ENCODE measurements around the gene VIPR2.

Gene VIPR2

DNA sequence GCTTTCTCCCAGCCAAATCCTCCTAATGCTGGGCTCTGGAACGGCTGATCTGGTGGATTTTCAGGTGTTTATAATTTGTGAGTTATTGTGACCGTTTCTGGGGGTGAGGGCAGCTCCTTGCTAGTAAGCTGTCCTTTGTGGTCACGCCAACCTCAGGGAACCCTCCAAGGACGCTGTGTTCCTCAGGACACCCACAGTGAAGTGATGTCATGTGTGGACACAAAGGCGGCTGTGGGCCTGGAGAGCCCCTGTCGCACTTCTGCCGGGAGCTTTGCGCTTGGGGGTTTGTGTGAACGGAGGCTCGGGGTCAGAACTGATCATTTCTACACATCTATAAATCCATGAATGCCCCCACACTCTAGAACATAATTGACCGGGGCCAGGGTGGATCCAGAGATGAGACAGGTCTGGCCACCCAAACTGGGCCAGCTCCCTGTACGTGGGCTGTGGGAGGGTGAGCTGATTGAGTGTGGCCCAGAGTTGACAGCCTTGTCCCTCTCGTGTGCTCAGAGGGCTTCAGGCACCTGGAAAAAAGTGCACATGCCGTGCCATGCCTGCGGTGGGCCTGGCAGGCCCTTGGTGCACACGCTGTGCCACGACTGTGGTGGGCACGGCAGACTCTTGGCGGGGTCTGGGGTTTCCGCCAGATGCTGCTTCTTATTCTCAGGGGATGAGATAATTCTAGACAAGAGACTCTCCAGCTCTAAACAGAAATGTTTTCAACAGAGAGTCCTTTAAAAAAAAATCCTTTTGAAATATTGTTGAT is 130.2 kb downstream of the VIPR2 start:
- no peak for DNase-seq (ENCODE audit: extremely low read depth, low read depth)
- no peak overlapping the region for H3K4me3 ChIP-seq (replicated peaks; ENCODE audit: low read depth, low read length)
- TF ChIP-seq, protein P1, sequence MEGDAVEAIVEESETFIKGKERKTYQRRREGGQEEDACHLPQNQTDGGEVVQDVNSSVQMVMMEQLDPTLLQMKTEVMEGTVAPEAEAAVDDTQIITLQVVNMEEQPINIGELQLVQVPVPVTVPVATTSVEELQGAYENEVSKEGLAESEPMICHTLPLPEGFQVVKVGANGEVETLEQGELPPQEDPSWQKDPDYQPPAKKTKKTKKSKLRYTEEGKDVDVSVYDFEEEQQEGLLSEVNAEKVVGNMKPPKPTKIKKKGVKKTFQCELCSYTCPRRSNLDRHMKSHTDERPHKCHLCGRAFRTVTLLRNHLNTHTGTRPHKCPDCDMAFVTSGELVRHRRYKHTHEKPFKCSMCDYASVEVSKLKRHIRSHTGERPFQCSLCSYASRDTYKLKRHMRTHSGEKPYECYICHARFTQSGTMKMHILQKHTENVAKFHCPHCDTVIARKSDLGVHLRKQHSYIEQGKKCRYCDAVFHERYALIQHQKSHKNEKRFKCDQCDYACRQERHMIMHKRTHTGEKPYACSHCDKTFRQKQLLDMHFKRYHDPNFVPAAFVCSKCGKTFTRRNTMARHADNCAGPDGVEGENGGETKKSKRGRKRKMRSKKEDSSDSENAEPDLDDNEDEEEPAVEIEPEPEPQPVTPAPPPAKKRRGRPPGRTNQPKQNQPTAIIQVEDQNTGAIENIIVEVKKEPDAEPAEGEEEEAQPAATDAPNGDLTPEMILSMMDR (IDR thresholded peaks at IDR 0.05; ENCODE audit: low read depth, low read length, missing control alignments) = no peak

DNA sequence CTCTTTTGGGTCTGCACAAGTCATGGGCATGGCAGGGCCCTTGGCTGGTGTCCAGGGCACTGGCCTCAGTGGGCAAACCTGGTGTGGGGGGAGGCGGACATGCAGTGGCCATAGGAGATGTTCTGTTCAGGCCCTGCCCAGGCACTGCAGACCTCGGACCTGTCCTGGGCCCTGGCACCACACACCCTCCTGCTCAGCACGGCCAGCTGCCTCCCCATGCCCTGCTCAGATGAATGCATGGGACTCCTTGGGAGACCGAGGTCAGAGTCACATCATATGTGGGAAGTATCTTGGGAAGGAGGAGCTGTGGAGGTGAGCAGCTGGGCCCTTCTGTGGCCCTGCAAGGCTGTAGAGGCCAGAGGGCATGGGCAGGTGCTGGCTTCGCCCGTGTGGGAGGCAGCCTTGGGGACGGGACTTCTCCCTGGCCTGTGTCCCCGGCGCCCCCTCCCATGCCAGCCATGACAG is 130.8 kb downstream of the VIPR2 start:
- TF ChIP-seq, protein P1 (IDR thresholded peaks at IDR 0.05; ENCODE audit: low read depth, low read length, missing control alignments) = no peak
- H3K4me3 ChIP-seq (replicated peaks; ENCODE audit: low read depth, low read length) = no peak overlapping the region
- DNase-seq (ENCODE audit: extremely low read depth, low read depth) = no peak

DNA sequence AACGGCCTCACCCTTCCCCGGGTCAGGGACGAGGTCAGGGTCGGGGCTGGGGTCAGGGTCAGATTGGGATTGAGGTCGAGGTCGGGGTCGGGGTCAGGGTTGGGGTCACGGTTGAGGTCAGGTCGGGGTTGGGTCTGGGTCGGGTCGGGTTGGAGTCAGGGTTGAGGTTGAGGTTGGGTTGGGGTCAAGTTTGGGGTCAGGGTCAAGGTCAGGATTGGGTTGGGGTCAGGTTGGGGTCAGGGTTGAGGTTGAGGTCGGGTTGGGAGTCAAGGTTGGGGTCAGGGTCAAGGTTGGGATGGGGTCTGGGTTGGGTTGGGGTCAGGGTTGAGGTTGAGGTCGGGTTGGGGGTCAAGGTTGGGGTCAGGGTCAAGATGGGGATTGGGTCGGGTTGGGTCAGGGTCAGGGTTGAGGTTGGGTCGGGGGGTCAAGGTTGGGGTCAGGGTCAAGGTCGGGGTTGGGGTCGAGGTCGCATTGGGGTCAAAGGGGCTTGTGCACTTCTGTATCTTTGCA is 131.4 kb downstream of the VIPR2 start:
- no peak overlapping the region for H3K4me3 ChIP-seq (replicated peaks; ENCODE audit: low read depth, low read length)
- TF ChIP-seq, protein P1 (IDR thresholded peaks at IDR 0.05; ENCODE audit: low read depth, low read length, missing control alignments) = no peak
- DNase-seq (ENCODE audit: extremely low read depth, low read depth) = no peak

DNA sequence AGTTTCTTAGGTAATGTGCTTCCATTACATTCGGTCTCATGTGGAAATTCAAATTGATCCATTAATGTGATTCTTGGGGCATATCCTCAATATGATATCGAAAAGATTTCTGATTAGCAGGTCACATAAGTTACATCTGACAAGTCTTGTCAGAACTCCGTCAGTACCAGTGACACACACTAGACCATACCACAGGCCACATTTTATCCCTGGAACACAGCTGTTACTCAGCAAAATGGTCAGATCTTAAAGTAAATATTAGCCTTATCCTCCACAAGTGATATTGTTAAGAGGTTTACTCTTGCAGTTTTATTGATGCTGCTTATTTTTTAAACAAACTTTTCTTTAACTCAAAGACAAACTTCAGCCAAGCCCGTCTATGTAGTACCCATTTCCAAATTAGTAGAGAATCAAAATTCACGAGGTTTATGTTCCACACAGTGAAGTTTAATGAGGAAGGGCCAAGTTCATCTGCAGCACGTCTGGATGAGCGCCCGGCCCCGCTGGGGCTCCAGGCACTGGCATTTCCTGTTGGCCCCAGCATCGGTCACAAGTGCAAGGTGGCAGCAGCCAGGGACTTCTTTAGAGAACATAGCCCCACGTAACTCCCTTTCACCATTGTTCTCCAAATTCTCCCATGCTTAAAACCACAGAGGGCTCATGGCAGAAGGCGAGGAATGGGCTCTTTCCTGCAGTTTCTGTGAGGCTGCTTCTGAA is 132.2 kb downstream of the VIPR2 start:
- DNase-seq (ENCODE audit: extremely low read depth, low read depth) = no peak
- TF ChIP-seq, protein P1 (IDR thresholded peaks at IDR 0.05; ENCODE audit: low read depth, low read length, missing control alignments) = no peak
- no peak overlapping the region for H3K4me3 ChIP-seq (replicated peaks; ENCODE audit: low read depth, low read length)

DNA sequence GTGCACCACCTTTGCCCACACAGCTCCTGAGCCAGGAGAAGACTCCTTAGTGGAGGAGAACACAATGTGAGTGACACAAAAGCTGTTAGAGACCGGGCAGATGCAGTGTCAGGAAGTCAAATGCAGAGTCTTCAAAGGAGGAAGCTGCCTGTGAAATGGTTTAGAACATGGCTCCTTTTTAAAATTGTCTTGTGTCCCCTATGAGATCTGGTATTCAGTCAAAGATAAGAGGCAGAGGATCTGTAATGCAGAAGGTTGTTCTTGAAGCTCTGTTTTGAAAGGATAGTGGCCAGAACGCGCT is 133.0 kb downstream of the VIPR2 start:
- H3K4me3 ChIP-seq (replicated peaks; ENCODE audit: low read depth, low read length) = no peak overlapping the region
- DNase-seq (ENCODE audit: extremely low read depth, low read depth) = no peak
- TF ChIP-seq, protein P1 (IDR thresholded peaks at IDR 0.05; ENCODE audit: low read depth, low read length, missing control alignments) = no peak

DNA sequence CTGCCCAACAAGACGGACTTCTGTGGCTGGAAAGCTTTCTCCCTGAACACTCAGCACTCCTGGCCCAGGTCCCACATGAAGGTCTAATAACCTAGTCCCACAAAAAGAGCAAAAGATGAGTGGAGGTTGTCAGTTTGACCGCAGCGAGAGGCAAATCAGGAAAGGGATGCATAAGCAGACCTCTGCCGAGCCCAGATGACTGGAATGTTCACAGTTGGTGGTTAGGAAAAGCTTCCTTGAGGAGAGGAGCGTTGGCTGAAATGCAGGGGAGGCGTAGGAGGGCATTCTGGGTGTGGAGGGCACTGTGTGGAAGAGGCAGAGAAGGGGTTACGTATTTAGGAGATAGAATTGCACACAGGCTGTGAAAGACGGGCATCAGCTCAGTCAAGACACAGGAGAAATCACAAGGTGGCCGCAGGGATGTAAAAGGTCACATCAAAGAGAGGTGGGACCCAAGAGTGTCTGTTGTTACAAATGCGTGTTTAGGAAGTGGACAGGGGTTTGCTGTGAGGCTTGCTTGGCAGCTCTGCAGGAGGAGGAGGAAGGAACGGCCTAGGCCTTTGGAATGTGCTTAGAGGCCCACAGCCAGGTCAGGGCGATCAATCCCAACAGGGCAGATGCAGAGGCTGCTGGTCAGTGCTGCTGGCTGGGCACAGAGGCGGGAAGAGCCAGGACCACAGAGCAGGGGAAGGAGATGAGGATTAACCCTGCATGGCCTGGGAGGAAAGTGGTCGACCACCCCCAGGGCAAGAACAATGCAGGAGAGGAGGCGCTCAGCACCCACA is 133.5 kb downstream of the VIPR2 start:
- no peak overlapping the region for H3K4me3 ChIP-seq (replicated peaks; ENCODE audit: low read depth, low read length)
- TF ChIP-seq, protein P1 (IDR thresholded peaks at IDR 0.05; ENCODE audit: low read depth, low read length, missing control alignments) = no peak
- DNase-seq (ENCODE audit: extremely low read depth, low read depth) = no peak

Measured in HFF-Myc (cell line).